Measurements from ENCODE around the gene TMEM89.

The TMEM89 gene

DNA sequence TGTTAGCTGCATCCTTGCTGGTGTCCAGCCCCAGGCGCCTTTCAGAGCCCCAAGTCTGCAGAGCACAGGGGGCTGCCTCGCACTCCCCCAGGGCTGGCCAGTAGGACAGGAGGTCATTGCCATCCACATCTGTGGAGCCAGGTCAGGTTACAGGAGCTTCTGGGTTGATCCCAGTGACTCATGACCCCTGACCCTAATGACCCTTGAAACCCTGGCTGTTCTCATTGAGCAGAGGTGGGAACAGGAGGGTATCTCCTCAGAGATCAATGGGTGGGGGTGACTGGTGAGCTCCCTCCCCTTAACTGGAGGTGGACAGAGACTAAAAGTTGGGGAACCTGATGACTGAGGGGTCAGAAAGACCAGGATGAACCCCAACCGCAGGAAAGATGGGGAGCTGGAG is 19.8 kb upstream of the TMEM89 start:
- no peak for DNase-seq (ENCODE audit: low spot score)

GRCh38 chr3:48639944-48640606 is 18.5 kb upstream of the TMEM89 start:
- no peak for DNase-seq (ENCODE audit: low spot score)

GRCh38 chr3:48637305-48637704 is 15.7 kb upstream of the TMEM89 start:
- DNase-seq (ENCODE audit: low spot score): no peak

- DNase-seq (ENCODE audit: low spot score): no peak
These were observed 14.6 kb upstream of the TMEM89 start for GRCh38 chr3:48636149-48636655.

GRCh38 chr3:48635222-48636021 is 13.9 kb upstream of the TMEM89 start, which contains the start of gene SLC26A6:
SLC26A6 (minus strand) TSS chr3:48635461; CDS start chr3:48635393, 68 bp downstream.
- peak; percentile 98 for DNase-seq (ENCODE audit: low spot score)

DNA sequence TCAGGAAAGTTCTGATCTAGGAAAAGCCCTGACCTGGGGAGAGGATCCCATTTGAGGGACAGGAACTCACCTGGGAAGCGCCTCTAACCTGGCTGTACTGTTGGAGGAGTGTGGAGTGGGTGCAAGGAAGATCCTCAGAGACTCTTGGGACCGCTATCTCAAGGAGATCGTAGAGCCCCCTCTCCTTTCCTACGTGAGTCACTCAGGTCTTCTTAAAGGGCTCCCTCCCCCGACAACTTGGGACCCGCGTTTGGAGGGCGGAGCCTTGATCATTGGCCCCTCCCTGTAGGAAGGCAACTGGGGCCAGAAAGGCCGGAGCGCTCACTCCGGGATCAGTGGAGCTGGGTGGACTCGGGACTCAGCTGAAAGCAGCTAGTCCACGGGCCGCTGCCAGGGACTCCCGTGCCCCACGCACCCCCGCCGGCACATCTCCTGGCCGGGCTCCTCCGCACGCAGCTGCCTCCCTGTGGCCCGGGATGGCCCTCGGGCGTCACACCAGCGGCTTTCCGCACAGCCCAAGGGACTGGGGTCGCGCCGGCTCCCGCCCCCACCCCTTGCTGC is 13.2 kb upstream of the TMEM89 start:
- peak; percentile 28 for DNase-seq (ENCODE audit: low spot score)

- DNase-seq (ENCODE audit: low spot score): no peak
These were observed 12.2 kb upstream of the TMEM89 start for GRCh38 chr3:48633743-48634142.

DNA sequence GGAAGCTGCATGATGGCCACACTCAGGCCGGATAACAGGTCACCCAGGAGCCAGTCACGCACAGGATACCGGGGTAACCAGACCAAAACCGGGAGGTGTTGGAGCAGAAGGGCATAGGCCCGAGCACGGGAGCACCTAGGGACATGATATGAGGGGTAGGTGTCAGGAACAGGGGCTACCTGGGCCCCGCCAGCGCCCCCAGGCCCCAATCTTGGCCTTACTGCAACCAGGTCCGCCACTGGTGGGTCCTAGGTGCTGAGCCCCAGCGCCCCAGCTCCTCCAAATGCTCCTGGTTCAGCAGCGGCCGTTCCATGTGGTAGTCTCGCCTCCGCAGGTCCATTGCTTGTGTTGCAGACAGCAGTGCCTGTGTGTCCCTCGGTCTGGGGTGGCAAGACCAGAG is 11.7 kb upstream of the TMEM89 start:
- no peak for DNase-seq (ENCODE audit: low spot score)

DNA sequence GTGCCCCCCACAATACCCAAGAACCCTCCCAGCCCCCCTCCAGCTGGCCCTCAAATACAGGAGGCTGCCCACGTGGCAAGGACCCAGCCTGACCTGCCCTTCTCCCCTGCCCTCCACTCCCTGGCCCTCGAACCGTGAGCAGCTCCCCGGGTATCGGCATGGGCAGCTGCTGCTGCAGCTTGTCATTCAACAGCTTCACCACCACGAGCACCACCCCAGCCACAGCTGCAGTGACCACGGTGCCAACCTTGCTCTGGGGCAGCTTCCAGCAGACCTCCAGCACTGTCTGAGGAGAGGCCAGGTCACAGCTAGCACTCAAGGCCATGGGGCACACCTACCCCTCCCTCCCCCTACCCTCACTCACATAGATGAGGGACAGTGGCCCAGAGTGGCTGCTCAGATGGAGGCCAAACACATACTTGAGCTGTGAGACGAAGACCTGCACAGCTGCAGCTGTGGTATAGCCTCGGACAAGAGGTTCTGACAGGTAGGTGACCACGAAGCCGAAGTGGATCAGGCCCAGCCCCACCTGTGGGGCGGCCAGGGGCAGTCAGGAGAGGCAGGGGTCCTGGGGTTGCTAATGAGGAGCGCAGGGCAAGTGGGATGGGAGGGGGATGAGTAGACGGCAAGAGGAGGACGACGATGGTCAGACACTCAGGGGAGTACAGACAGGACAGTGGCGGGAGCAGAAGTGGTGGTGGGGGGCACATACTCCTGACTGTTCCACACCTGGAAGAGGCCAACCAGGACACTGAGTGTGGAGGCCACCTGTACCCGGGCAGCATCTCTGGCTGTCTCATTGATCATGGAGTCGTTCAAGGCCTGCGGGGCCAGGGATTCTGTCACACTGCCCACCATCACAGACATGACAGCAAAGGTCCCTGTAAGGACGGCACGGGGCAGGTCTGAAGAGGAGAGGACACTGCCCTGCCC is 10.2 kb upstream of the TMEM89 start:
- no peak for DNase-seq (ENCODE audit: low spot score)

- no peak for DNase-seq (ENCODE audit: low spot score)
These were observed 9.3 kb upstream of the TMEM89 start for GRCh38 chr3:48630833-48631232.

- DNase-seq (ENCODE audit: low spot score): no peak
These were observed 8.8 kb upstream of the TMEM89 start for GRCh38 chr3:48630407-48630806.

- DNase-seq (ENCODE audit: low spot score): no peak
These were observed 8.3 kb upstream of the TMEM89 start for GRCh38 chr3:48629894-48630293.

DNA sequence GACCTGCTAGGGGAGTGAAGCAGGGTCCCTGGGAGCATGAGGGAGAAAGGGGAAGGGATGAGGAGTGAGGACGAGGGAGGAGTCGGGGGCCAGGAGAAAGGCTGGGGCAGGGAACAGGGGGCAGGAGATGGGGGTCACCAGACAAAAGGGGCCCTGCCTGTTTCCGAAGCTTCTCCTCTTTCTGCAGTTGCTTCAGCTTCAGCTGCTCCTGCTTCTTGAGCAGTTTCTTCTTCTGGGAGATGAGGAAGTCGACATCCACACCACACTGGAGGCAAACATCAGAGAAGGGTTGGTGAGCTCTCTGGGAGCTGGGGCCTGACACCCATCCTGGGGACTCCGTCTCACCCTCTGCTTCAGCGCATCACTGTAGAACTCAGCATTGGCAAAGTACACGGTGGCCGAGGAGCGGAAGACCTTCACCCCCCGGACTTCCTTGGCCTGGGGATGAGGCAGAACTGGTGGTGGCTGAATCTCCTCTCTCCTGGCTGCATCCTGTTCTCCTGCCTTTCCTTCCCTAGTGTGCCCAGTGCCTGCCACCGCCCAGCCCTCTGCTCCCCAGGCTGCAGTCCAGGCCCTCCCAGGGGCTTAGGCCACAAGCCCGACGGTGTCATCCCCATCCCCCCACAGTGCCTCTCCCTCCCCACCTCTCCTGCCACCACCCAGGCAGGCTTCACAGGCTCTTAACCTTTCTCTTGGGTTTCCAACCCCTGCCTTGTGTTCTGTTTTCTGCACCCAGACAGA is 6.9 kb upstream of the TMEM89 start:
- no peak for DNase-seq (ENCODE audit: low spot score)

DNA sequence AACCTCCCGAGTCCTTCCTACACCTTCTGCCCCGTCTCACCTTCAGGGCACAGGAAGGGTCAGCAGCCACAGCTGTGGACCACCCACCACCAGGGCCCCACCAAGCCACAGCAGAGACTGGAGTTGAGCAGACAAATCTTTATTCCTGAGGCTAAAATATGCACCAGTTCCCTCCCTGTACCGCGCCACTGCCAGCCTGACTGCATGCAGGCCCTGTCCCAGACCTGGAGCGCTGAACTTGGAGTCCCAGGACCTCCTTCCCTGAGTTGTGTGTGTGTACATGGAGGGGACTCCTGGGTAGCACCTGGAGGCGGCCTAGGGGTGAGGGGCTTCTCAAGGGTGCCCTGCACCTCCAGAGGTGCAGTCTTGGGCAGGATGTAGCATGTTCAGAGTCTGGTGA is 4.0 kb upstream of the TMEM89 start:
- no peak for DNase-seq (ENCODE audit: low spot score)

DNA sequence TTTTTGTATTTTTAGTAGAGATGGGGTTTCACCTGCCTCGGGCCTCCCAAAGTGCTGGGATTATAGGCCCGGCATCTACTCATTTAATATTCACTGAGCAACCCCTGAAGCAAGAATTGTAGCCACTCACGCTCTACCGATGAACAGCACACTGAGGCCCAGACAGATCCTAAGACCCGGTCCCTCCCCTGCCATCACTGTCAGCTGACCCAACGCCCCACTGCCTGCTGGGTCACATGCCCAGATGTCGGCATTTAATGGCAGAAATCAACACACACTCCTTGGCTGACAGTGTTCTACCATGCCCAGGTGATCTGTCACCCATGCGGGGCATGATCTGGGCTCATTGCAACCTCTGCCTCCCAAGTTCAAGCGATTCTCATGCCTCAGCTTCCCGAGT is 3.2 kb upstream of the TMEM89 start:
- DNase-seq (ENCODE audit: low spot score): no peak

GRCh38 chr3:48623851-48624547 is 2.4 kb upstream of the TMEM89 start:
- no peak for DNase-seq (ENCODE audit: low spot score)

- DNase-seq (ENCODE audit: low spot score): no peak
These were observed 1.7 kb downstream of the TMEM89 start for GRCh38 chr3:48619541-48620524.

DNA sequence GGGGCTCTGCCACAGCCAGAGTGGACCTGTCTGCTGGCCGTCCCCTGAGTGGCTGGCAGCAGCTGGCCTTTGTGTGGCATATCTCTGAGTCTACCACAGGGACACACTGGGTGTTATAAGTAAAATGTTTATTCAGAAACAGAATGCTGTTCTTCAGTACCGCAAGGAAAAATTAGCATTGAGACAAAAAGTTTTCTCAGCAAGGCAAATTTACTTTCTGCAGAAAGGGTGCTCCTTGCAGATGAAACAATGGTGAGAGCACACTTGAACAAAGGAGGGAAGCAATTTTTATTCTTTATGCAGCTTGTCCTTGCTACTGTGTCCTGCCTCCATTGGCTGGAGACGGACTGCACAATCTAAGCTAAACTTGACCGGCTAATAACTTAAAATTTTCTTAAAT is 4.0 kb downstream of the TMEM89 start:
- DNase-seq (ENCODE audit: low spot score): no peak

- no peak for DNase-seq (ENCODE audit: low spot score)
These were observed 7.5 kb downstream of the TMEM89 start for GRCh38 chr3:48614044-48614443.
